ENCODE data around the gene OR12D3.
"Not testable (repeated sequence)": the region's sequence is repeated elsewhere in the genome, so short reads cannot be mapped to it uniquely, and the experiment has no call there.

The OR12D3 gene

GRCh38 chr6:29375191-29375590 is at the start of gene OR12D3:
Gene OR12D3 (minus strand): TSS chr6:29375291. CDS start chr6:29375287, 4 bp downstream.
- no peak for DNase-seq

DNA sequence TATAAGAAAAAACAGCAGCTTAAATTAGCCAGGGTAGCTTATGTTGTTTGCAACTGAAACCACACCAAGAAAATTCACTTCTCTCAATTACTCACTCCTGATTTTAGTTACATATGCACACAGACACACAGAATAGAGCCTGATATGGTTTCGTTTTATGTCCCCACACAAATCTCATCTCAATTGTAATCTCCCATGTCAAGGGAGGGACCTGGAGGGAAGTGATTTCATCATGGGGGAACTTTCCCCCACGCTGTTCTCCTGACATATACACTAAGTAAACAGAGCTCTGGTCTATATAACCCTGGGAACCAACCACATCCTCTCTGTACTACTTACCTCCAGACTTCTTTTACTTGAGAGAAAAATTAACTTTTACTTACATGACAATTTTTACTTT is 49.5 kb upstream of the OR12D3 start:
- DNase-seq: no peak

DNA sequence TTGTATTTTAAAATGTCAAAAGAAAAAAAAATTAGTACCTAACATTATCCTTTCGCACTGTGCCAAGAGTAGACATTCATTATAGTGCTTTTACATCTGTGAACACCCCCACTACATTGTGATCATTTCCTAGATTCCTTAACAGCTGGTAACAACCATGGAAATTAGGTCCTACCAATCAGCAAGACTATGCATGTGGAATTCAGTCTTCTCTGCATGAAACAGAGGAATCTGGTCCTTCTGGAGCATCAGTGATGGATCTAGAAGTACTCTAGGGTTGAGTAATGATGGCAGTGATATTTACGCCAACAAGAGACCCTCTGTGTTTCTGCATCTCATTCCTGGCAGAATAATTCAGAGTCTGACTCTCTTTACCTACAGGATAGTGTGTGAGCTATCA is 49.1 kb upstream of the OR12D3 start:
- no peak for DNase-seq

- DNase-seq: no peak
Measured at GRCh38 chr6:29419516-29419915, 44.4 kb upstream of the OR12D3 start.

DNA sequence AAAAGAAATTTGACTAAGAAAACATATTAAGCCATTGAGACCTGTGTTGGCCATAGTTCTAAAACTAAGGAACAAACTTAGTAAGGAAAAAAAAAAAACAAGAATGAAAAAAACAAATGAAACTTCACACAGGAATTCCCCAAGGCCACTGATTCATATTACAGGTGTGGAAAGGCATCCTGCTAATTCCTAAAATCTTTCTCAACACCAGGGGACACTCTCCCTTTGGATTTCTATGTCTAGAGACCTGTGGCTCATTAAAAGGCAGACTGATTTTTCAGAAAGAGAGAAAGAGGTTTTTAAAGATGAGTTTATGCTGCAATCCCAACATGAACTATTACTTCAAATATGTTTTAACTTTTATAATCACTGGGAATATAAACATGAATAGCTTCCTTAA is 39.5 kb upstream of the OR12D3 start, which contains the start of gene OR12D1:
OR12D1 (plus strand) TSS at position 341 of the 400 bp plus-strand sequence.
- DNase-seq: no peak

DNA sequence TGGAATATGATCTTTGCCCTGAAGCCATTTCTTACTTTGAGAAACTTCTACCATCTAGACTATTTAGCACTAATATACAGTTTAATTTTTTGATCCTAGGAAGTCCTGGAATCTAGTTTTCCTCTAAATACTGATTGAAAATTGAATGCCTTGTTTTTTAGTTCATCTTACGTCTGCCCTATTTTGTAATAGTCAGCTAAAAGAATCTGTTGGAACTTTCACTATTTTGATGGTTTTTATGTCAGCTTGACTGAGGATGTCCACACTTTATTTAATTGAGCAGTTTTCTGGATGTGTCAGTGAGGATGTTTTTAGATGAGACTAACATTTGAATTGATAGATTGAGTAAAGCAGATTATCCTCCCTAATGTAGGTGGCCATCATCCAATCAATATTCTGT is 28.7 kb upstream of the OR12D3 start:
- DNase-seq: no peak

DNA sequence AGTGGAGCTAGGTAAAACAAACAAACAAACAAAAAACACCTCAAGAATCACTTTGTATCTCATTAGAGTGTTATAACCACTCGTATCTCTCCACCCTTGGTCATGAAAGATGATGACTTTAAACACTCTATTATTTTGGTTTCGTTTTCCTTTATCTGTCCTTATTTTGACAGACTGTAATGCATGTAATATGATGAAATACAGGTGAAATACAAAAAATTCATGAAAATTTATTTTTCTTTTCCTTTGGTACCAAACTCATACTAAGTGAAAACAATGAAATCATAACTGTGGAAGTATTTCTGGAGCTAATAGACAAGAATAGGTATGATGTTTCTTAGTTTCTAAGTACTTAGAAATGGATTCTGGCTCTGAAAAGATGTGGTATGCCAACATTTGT is 24.4 kb upstream of the OR12D3 start:
- no peak for DNase-seq

- no peak for DNase-seq
Measured at GRCh38 chr6:29395331-29395730, 20.2 kb upstream of the OR12D3 start, which contains the start of gene OR12D2. Gene OR12D2 (plus strand): TSS chr6:29395631. CDS start chr6:29396700, 1,069 bp downstream.

DNA sequence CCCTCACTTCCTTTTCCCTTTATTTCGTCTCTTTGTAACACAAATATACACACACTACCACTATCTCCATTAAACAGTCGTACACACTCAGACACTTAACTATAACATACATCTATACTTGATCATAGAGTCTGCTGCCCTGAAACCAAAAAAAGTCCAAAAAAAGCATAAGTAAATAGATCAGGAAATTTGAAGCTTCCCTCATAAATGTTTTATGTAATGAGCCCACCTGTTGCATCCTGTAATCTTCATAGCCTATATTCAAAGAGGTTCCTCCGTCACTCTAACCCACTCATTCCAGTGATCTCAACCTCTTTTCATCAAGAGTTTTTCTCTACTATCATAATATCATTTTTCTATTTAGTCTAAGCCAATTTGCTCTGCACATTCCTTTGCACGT is 13.4 kb upstream of the OR12D3 start:
- DNase-seq: no peak

- DNase-seq: peak; percentile 38 to 68
Measured at GRCh38 chr6:29376003-29376402, 912 bp upstream of the OR12D3 start.

GRCh38 chr6:29368765-29369164 is 6.3 kb downstream of the OR12D3 start, which contains the start of gene OR5V1:
Gene OR5V1 (minus strand): TSS chr6:29368865. CDS start chr6:29356195, 12,670 bp downstream.
- no peak for DNase-seq

DNA sequence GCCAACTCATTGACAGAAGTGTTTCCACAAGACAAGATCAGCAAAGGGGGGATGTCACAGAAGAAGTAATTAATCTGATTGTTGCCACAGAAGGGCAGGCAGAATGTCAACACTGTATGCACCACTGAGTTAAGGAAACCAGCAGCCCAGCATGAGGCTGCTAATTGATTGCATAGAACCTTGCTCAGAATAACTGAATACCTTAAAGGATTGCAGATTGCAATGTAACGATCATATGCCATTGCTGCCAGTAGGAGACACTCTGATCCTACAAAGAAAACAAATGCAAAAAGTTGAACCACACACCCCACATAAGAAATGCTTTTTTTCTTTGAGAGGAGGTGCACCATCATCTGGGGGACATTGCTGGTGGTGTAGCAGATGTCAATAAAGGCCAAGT is 19.5 kb downstream of the OR12D3 start:
- no peak for DNase-seq

DNA sequence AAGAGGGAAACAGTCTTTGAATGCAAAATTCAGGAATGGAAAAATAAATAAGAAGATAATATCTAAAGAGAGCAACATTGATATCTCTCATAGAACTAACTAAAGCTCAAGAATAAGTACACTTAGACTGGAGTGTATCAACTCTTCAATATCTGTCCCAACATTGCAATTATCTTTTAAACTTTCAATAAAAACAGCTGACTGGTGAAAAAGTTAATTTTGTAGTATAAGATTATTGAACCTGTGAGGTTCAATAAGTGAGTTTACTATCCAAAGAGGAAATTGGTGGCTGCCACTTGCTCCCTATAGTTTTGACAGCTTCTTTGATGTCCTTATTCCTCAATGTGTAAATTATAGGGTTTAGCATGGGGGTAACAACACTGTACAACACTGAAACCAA is 20.1 kb downstream of the OR12D3 start:
- DNase-seq: no peak

DNA sequence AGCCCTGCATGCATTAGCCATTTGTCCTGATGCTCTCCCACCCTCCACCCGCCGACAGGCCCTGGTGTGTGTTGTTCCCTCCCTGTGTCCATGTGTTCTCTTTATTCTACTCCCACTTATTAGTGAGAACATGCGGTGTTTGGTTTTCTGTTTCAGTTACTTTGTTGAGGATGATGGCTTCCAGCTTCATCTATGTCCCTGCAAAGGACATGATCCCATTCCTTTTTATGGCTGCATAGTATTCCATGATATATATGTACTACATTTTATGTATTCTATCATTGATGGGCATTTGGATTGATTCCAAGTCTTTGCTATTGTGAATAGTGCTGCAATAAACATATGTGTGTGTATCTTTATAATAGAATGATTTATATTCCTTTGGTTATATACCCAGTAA is 25.7 kb downstream of the OR12D3 start:
- DNase-seq: not testable (repeated sequence)

GRCh38 chr6:29345380-29345779 is 29.7 kb downstream of the OR12D3 start:
- DNase-seq: no peak

GRCh38 chr6:29336269-29336668 is 38.8 kb downstream of the OR12D3 start:
- DNase-seq: peak in 1 of 2 experiments; percentile 19

GRCh38 chr6:29332676-29333075 is 42.4 kb downstream of the OR12D3 start:
- no peak for DNase-seq

DNA sequence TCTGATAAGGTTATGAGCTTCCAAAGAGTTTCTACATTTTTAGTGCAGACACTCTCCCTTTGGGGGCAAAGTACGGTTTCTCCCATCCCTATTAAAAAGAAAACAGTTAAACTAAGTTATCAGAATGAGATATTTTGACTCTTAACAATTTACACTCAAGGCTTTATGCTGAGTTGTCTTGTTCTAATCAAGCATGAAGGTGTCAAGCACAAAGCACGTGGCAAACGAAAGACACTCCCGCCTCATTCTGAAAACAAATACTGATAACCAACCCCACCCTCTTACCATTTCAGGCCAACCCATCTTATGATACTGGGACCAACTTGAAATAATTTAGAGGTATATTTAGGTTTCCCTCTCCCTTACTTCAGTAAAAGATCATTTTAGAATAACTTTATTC is 49.3 kb downstream of the OR12D3 start:
- no peak for DNase-seq

All from Kasumi-1 (cell line).